SK-MEL-5 (cell line): ENCODE data around the gene SARNP. TPM values are rescaled to one million over a fixed set of nuclear protein-coding genes. Genes with fewer than 3 reads are reported as not detected.
A peak's percentile ranks its signal among the peaks of the same experiment; 100 is the strongest.

Experiments used
- DNase-seq: peaks from one replicate; pipeline ENCODE4 v3.0.0-alpha.2; 2016; ENCODE audit warnings: low read depth, low spot score
- in situ Hi-C: cut with HindIII; loops from 2 replicates; pipeline ENCODE4 v1.10.0; 2016; ENCODE audit warnings: low sequenced_read_pairs, high pct_unique_total_duplicates, low pct_unique_long_range_greater_than_20kb
- total RNA-seq: library from RNA; depleted of rRNA; stranded (reverse); fragments of >200 nt; shearing (Covaris generic); gene quantifications from 2 replicates; pipeline ENCODE4 v1.2.3, GENCODE V29; 2014

Gene SARNP
- total RNA-seq, 1 experiment from 2014 or later, result 69.4 TPM

GRCh38 chr12:55757701-55758100, 59.8 kb downstream of the SARNP start:
- DNase-seq, result peak; percentile 38
- in situ Hi-C loops, result no loop called here

- DNase-seq, result no peak
- in situ Hi-C loops, result no loop called here
Measured at GRCh38 chr12:55755246-55755645, 62.3 kb downstream of the SARNP start.

GRCh38 chr12:55748230-55748993, 69.1 kb downstream of the SARNP start:
- no peak for DNase-seq
- in situ Hi-C loops, result no loop called here

GRCh38 chr12:55746913-55747231, 70.7 kb downstream of the SARNP start:
- DNase-seq, result no peak
- in situ Hi-C loops, result no loop called here

GRCh38 chr12:55746174-55746912, 71.2 kb downstream of the SARNP start:
- in situ Hi-C loops, result no loop called here
- no peak for DNase-seq

- peak; percentile 93 for DNase-seq
- in situ Hi-C loops, result no loop called here
Measured at GRCh38 chr12:55745361-55746173, 72.0 kb downstream of the SARNP start.

- DNase-seq, result no peak
- in situ Hi-C loops, result no loop called here
Measured at GRCh38 chr12:55744340-55745030, 73.0 kb downstream of the SARNP start.

- in situ Hi-C loops, result no loop called here
- peak; percentile 54 for DNase-seq
Measured at GRCh38 chr12:55743406-55744339, 73.9 kb downstream of the SARNP start.

GRCh38 chr12:55742719-55743405, 74.7 kb downstream of the SARNP start, which contains the start of gene GDF11:
TSS of gene GDF11 (plus strand) at chr12:55743122. CDS start at chr12:55743317, 195 bp downstream.
- peak; percentile 76 for DNase-seq
- in situ Hi-C loops, result no loop called here

- DNase-seq, result no peak
- in situ Hi-C loops, result no loop called here
Measured at GRCh38 chr12:55741931-55742680, 75.4 kb downstream of the SARNP start.

- in situ Hi-C loops, result no loop called here
- no peak for DNase-seq
Measured at GRCh38 chr12:55739025-55739378, 78.5 kb downstream of the SARNP start.

- in situ Hi-C loops, result no loop called here
- peak; percentile 93 for DNase-seq
Measured at GRCh38 chr12:55738123-55739024, 79.2 kb downstream of the SARNP start.

- DNase-seq, result no peak
- in situ Hi-C loops, result no loop called here
Measured at GRCh38 chr12:55737581-55738122, 79.9 kb downstream of the SARNP start.

GRCh38 chr12:55736780-55737580, 80.5 kb downstream of the SARNP start:
- peak; percentile 89 for DNase-seq
- in situ Hi-C loops, result no loop called here
